ENCODE data around the gene RTKN2.

RTKN2 gene

GRCh38 chr10:62175251-62175650, 93.4 kb downstream of the RTKN2 start:
- no peak for DNase-seq (ENCODE audit: low read depth)

- DNase-seq (ENCODE audit: low read depth), result no peak
These were observed 96.2 kb downstream of the RTKN2 start for GRCh38 chr10:62172465-62172864.

DNA sequence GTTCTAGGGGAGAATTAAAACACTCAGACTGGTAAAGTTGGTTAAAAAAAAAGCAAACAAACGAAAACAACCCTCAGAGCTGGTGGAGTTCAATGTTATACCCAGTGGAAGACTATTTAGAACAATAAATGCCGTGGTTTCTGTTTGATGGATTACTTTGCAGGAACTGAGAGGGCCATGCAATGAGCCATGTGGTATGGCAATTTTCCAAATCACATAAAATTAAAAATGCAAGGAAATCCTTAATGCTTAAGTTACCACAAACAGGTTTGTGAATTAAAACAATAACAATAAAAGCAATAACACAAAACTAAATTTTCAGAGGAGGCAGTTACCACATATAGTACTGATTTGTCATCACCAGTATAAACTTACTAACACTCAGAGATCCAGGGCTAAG, 96.9 kb downstream of the RTKN2 start:
- DNase-seq (ENCODE audit: low read depth), result no peak

DNA sequence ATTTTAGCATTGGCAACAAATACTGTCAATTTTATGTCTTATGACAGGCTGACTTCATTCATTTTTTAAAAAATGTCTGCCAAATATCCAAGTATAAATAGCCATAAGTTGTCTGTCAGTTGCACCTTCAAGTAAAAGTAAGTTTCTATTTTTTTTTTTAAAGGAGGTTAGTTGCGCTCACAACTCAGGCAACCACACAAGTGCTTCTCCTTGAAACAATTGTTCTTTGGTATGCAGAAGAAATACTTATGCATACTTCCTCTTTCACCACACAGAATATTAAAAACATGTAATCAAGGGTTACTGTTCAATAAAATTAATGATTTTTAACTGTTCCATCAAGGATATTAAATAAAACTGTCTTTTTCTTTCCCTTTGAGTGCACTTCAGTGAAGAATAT, 97.9 kb downstream of the RTKN2 start:
- no peak for DNase-seq (ENCODE audit: low read depth)

DNA sequence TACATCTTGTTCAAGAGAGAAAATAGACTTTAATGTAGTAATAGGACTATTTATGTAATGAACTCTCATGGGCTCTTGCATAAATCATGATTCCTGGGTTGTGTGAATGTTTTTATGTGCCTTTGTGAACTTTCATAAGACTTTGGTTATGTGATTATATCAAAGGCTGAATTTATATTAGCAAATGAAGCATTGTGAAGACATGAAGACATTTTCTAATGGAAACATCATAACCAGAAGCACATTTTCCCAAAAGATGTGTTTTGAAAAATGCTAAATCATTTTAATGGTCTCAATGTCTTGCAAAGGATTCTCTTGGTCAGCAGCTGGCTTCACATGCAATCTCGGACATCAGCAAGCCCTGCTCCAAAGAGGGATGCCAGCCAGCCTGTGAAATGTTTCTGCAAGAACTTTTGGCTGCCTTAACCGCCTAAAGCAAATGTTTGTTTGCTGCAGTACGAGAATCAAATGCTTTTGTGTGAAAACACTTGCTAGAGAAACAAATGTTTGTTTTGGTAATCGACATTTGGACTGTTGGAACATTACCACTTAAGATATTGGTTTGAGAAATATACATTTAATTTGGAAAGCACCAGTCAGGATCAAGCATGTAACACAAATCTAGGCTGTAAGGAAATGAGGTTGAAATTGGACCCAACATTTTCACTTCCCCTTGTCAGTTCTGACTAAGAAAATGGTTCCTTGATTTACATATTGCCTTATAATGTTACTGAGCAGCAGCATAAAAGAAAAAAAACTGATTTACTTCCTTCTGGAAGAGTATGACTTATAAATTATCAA, 102.1 kb downstream of the RTKN2 start:
- no peak for DNase-seq (ENCODE audit: low read depth)

DNA sequence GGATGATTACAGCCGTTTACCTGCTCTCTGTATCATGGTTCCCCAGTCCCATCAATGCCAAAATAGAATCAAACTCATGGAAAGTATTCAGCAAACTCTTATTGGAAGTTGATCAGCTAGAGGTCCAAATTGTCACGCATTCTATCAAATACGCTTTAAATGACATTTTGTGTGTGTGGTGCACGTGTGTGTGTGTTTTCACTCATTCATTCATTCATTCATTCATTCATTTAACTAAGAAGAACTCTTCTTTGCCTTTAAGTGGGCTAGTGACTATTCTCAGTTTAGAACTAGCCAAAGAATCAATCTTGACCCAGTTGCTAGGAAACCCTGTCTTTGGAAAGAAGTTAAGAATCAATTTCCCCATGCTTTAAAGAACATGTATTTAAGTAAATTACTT, 102.8 kb downstream of the RTKN2 start:
- no peak for DNase-seq (ENCODE audit: low read depth)

DNA sequence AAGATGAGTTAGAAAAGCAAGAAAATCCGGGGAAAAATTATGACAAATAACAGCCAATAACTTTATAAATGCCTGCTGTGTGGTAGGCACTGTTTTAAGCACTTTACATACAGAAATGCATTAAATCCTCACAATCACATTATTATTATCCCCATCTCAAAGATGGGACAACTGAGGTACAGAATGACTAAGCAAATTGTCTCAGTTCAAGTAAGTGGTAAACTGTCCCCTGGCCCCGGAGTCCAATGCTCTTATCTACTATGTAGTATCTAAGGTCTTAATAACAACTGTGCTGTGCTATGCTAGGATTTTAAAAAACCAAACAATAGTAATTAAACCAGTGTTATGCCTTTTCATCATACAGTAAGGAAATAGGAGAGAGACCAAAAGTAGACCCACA, 105.6 kb downstream of the RTKN2 start:
- no peak for DNase-seq (ENCODE audit: low read depth)

DNA sequence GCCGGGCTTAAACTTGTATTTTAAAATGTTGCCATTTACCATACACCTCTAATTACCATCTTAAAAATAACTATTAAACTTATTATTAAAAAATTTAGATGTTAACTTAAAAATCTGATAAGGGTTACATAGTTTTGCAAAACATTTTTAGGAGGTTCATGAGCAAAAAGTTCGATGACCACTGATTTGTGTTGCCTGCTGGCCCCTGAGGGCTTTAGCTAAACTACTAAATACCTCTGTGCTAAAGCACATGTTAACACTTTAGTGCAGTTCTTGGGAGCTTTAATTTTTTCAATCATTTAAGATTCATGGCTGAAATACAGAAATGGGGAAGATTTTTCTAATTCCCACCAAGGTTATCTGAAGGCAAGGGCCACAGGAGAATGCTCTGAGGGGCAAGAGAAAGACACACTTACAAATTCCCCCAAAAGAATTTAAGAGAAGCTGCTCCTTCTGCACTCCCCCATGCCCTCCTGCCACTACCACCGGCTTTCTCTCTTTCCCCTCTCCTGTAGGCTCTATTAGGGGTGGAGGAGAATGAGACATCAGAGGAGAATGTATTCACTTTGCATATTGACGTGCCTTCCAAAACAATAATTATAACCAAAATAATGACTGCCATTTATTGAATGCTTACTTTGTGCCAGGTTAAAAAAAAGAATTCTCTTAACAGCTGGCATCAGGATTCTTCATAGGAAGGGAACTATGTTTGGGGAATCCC, 106.2 kb downstream of the RTKN2 start:
- DNase-seq (ENCODE audit: low read depth), result no peak

DNA sequence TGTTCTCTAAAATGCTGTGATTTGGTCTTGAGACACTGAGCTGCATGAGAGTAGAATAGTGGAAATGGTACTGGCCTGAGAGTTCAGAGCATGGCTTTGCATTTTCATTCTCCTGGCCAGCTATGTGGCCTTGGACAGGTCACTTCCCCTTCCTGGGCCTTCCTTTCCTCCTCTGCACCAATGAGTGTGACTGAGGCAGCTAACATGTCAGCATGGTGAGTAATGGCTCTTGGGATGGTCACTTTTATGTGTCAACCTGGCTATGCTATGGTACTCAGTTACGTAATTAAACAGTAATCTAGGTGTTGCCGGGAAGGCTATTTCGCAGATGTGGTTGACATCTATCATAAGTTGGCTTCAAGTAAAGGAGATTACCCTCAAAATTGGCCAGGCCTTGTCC, 109.3 kb downstream of the RTKN2 start:
- no peak for DNase-seq (ENCODE audit: low read depth)

GRCh38 chr10:62157601-62158000, 111.0 kb downstream of the RTKN2 start:
- DNase-seq (ENCODE audit: low read depth), result no peak

DNA sequence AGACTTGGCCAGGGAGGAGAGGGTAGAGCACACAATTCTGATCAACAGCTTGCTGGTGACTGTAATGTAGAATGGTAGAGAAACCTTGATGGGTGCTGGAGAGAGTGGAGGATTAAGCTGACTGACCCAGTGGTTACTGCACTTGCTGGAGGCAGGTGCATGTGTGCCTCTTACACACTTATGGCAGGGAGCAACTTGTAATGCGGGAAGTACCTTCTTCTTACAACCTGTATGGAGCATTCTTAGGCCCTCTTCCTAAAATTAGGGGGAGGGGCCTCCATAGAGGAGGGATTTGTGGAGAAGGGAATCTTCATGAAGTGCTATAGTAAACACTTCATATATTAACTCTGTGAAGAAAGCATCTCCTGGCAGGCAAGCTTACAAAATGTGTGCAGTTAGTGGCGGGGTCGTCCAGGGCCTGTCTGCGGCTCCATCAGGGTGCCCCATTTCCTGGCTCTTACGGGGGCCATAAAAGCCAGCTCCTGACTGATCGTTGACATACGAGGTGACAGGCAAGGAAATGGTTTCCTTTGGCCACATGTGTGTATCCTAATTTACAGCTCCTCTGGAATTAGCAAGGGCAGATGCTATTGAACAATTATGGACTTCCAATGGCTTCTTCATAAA, 113.5 kb downstream of the RTKN2 start:
- no peak for DNase-seq (ENCODE audit: low read depth)

GRCh38 chr10:62154231-62154630, 114.4 kb downstream of the RTKN2 start:
- no peak for DNase-seq (ENCODE audit: low read depth)

GRCh38 chr10:62153191-62153590, 115.5 kb downstream of the RTKN2 start:
- DNase-seq (ENCODE audit: low read depth), result no peak

- no peak for DNase-seq (ENCODE audit: low read depth)
These were observed 119.0 kb downstream of the RTKN2 start for GRCh38 chr10:62149621-62150020.

DNA sequence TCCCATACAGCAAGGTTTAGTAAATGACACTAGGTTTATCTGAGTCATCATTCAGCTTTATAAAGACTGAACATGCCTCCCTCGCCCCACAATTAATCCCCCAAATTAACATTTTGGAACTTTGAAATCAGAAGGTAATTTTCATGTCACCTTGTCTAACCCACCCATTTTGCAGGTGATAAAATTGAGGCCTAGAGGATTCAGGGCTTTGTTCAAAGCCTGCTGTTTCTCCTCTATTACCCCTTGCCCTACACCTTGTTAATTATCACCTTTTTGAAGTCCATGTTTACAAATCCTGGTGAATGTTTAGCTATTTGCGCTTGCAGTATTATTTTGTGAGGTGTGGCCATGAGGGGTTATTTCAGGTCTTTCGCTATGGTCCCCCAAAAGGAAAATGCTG, 120.5 kb downstream of the RTKN2 start:
- no peak for DNase-seq (ENCODE audit: low read depth)

- DNase-seq (ENCODE audit: low read depth), result no peak
These were observed 121.2 kb downstream of the RTKN2 start for GRCh38 chr10:62147425-62147824.

- no peak for DNase-seq (ENCODE audit: low read depth)
These were observed 131.7 kb downstream of the RTKN2 start for GRCh38 chr10:62136931-62137330.

DNA sequence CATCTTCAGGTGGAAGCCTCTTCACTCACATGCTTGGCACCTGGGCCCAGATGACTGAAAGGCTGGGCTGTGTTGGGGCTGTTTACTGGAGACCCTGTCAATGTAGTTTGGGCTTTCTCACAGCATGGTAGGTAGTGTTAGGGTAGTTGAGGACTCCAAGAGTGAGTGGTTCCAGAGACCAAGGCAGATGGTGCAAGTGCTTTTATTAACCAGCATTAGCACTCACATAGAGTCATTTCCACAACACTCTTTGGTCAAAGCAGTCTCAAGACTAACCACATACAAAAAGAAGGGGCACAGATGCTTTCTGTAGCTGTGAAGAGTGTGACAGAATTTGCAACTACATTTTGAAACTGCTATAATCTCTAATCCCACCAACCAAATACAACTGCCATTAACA, 135.0 kb downstream of the RTKN2 start:
- no peak for DNase-seq (ENCODE audit: low read depth)
